Measurements from ENCODE around the gene RNF130.

DNA sequence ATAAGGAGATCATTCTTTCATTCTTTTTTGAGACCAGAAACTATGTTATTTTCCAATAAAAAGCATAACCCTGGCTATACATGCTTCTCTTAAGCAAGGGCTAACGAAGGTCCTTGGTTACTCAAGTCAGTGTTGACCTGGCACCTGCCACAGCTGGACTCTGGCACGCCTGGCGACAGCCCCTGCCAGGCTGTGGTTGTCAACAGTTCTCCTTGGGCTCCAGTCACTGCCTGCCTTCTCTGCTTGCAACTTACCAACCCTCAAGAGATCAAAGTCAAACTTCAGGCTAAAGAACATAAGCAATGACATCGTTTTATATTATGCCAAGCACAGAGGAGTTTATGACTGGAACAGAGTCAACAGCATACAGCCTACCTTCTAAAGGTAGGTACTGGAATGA lies 102.4 kb downstream of the RNF130 start:
- no peak for TF ChIP-seq POLR2A (IDR thresholded peaks at IDR 0.05; ENCODE audit: low read length)
- TF ChIP-seq GATA1 (IDR thresholded peaks at IDR 0.05; ENCODE audit: low read depth, low read length), result no peak

Data from erythroblast (primary cell).